ENCODE data around the gene SAMD7.

Gene SAMD7

GRCh38 chr3:169965562-169966427 is 54.4 kb downstream of the SAMD7 start:
- TF ChIP-seq MAX (IDR thresholded peaks at IDR 0.05; ENCODE audit: low read depth, low read length) (no peak), MYC (IDR thresholded peaks at IDR 0.05; ENCODE audit: low read depth, low read length) (no peak), POLR2A (IDR thresholded peaks at IDR 0.05; ENCODE audit: extremely low read depth, insufficient read length) (no peak)
- TF ChIP-seq, protein P1, sequence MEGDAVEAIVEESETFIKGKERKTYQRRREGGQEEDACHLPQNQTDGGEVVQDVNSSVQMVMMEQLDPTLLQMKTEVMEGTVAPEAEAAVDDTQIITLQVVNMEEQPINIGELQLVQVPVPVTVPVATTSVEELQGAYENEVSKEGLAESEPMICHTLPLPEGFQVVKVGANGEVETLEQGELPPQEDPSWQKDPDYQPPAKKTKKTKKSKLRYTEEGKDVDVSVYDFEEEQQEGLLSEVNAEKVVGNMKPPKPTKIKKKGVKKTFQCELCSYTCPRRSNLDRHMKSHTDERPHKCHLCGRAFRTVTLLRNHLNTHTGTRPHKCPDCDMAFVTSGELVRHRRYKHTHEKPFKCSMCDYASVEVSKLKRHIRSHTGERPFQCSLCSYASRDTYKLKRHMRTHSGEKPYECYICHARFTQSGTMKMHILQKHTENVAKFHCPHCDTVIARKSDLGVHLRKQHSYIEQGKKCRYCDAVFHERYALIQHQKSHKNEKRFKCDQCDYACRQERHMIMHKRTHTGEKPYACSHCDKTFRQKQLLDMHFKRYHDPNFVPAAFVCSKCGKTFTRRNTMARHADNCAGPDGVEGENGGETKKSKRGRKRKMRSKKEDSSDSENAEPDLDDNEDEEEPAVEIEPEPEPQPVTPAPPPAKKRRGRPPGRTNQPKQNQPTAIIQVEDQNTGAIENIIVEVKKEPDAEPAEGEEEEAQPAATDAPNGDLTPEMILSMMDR (IDR thresholded peaks at IDR 0.05; ENCODE audit: low read depth, low read length), result no peak
- no peak for DNase-seq (ENCODE audit: low read depth)
- H3K4me3 ChIP-seq (ENCODE audit: low read depth, low read length), result peak overlapping the region; percentile 91

- DNase-seq (ENCODE audit: low read depth), result peak; percentile 94
- TF ChIP-seq POLR2A (IDR thresholded peaks at IDR 0.05; ENCODE audit: extremely low read depth, insufficient read length), result peak; percentile 89
- TF ChIP-seq, protein P1 (IDR thresholded peaks at IDR 0.05; ENCODE audit: low read depth, low read length), result peak; percentile 35
- TF ChIP-seq MYC (IDR thresholded peaks at IDR 0.05; ENCODE audit: low read depth, low read length), result peak; percentile 64; the same call in 1 of the 2 replicates
- TF ChIP-seq MAX (IDR thresholded peaks at IDR 0.05; ENCODE audit: low read depth, low read length), result no peak
- H3K4me3 ChIP-seq (ENCODE audit: low read depth, low read length), result peak within 1 kb of the TSS; percentile 91
Measured at GRCh38 chr3:169966428-169966950, 55.1 kb downstream of the SAMD7 start, which contains the start of gene SEC62. SEC62 (plus strand) TSS chr3:169966807; CDS start chr3:169966823, 16 bp downstream.

- peak; percentile 80 for DNase-seq (ENCODE audit: low read depth)
- TF ChIP-seq MAX (IDR thresholded peaks at IDR 0.05; ENCODE audit: low read depth, low read length) (peak; percentile 61), POLR2A (IDR thresholded peaks at IDR 0.05; ENCODE audit: extremely low read depth, insufficient read length) (no peak), MYC (IDR thresholded peaks at IDR 0.05; ENCODE audit: low read depth, low read length) (no peak)
Measured at GRCh38 chr3:169966951-169967915, 55.9 kb downstream of the SAMD7 start.

DNA sequence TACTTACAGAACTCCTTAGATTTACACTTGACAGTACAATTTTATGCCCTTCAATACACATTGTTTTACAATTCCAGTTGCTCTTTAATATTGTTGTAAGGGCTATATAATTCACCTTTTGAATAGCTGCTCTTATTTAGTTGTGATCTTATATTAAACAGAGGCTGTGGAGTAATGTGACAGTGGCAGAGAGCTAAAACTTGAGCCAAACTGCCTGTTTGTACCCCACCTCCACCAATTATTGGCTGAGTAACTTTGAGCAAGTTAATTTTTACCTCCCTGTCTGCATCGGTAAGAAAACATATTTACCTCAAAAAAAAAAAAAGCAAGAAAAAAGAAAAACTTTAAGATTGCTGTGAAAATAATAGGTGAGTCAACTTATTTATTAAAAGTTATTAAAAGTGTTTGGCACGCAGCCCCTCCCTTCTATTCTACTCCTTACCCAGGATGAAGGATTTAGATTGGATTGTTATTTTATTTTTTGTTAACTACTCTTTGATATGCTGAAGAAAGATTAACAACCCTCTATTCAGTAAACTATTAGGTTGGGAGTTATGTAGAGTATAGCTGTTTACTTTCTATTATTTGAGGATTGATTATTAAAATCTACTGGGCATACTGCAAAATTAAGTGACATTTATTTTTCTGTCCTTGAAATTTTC is 57.0 kb downstream of the SAMD7 start:
- no peak for TF ChIP-seq POLR2A (IDR thresholded peaks at IDR 0.05; ENCODE audit: extremely low read depth, insufficient read length)
- no peak for TF ChIP-seq MYC (IDR thresholded peaks at IDR 0.05; ENCODE audit: low read depth, low read length)
- TF ChIP-seq, protein P1 (IDR thresholded peaks at IDR 0.05; ENCODE audit: low read depth, low read length), result no peak
- no peak for TF ChIP-seq MAX (IDR thresholded peaks at IDR 0.05; ENCODE audit: low read depth, low read length)
- no peak for DNase-seq (ENCODE audit: low read depth)
- H3K4me3 ChIP-seq (ENCODE audit: low read depth, low read length), result peak overlapping the region; percentile 91

More at GRCh38 chr3:169966951-169967915, 55.9 kb downstream of the SAMD7 start:
- peak overlapping the region; percentile 91 for H3K4me3 ChIP-seq (ENCODE audit: low read depth, low read length)

GRCh38 chr3:169969174-169970095 is 58.1 kb downstream of the SAMD7 start:
- TF ChIP-seq, protein P1 (IDR thresholded peaks at IDR 0.05; ENCODE audit: low read depth, low read length), result no peak
- TF ChIP-seq MAX (IDR thresholded peaks at IDR 0.05; ENCODE audit: low read depth, low read length) (no peak), MYC (IDR thresholded peaks at IDR 0.05; ENCODE audit: low read depth, low read length) (no peak), POLR2A (IDR thresholded peaks at IDR 0.05; ENCODE audit: extremely low read depth, insufficient read length) (no peak)
- peak overlapping the region; percentile 91 for H3K4me3 ChIP-seq (ENCODE audit: low read depth, low read length)
- no peak for DNase-seq (ENCODE audit: low read depth)

Data from NB4 (cell line).